ENCODE data around the gene BANF2. TPM values are rescaled to one million over a fixed set of nuclear protein-coding genes. Genes with fewer than 3 reads are reported as not detected.

BANF2 gene
- total and polyA plus RNA-seq, 2 of the 8 experiments (the other 6 are each of a cell fraction or from before 2014, with no cell fraction given), result not detected

DNA sequence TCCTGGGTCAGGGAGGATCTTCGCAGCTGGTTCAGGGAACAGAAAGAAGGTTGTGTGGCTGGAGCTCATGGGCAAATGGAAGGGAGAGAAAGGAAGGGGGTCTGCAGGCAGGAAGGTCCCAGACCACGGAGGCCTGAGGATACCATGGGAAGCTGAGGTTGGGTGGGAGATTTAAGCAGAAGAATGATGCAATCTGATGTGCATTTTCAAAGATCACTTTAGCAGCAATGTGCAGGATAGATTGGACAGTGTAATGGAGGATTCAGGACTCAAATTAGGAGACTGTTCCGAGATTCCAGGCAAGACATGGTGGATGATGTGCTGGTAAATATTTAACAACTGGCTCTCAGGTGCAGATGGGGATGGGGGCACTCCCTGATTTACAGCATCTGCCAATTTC, 12.0 kb upstream of the BANF2 start:
- Histone ChIP-seq H3K18ac (ENCODE audit: extremely low read depth, low read length) (no peak overlapping the region), H4K5ac (ENCODE audit: insufficient read length, low read depth, low read length) (no peak overlapping the region), H3K79me2 (ENCODE audit: control insufficient read depth in 1 of 2, insufficient read depth in 2 of 2, low read length in 2 of 2) (no peaks in the 10 kb centered on the region), H3K14ac (ENCODE audit: insufficient read length) (no peak overlapping the region), H2BK5ac (ENCODE audit: low read depth, low read length) (no peak overlapping the region), H3K79me1 (ENCODE audit: low read depth, low read length) (no peaks in the 10 kb centered on the region), H3K23me2 (ENCODE audit: low read depth, low read length) (peaks cover under 1% of the 10 kb centered on the region; the same call in 1 of the 2 replicates), H3K56ac (replicated peaks; ENCODE audit: insufficient read length, low read depth, low read length) (no peak overlapping the region), H3K36me3 (ENCODE audit: control insufficient read depth in 2 of 4, insufficient read depth in 4 of 4, low read length in 3 of 4) (no peaks in the 10 kb centered on the region), H3K23ac (ENCODE audit: insufficient read length) (no peak overlapping the region), H3K4me1 (replicated peaks in 1 of 4; ENCODE audit: control insufficient read depth in 3 of 4, insufficient read depth in 4 of 4, low read length in 3 of 4) (peaks cover 0 to 4% (median 0%) of the 10 kb centered on the region in 4 experiments; a peak in 4 of 7 replicates), H3K4me2 (ENCODE audit: insufficient read depth in 1 of 2, low read depth in 2 of 2, low read length in 2 of 2) (no peak overlapping the region), H3K9me3 (ENCODE audit: insufficient read depth in 2 of 2, low read depth in 1 of 2, low read length in 1 of 2) (0 out of 4 replicates have a peak, but pooled peaks cover 0 to 2% of the 10 kb centered on the region in 2 experiments), H2AFZ (ENCODE audit: low read length) (no peak overlapping the region), H4K20me1 (replicated peaks in 1 of 2; ENCODE audit: control insufficient read depth in 1 of 2, insufficient read depth in 2 of 2, low read length in 2 of 2) (no peaks in the 10 kb centered on the region), H3K9ac (replicated peaks in 1 of 4; ENCODE audit: extremely low read depth in 1 of 4, low read depth in 3 of 4, low read length in 3 of 4) (no peak overlapping the region), H2BK12ac (ENCODE audit: low read depth, low read length) (no peak overlapping the region), H3K27me3 (replicated peaks in 1 of 4; ENCODE audit: control insufficient read depth in 3 of 4, extremely low read depth in 1 of 4, insufficient read depth in 3 of 4, low read length in 3 of 4) (no peaks in the 10 kb centered on the region), H3K4me3 (ENCODE audit: extremely low read depth in 1 of 4, insufficient read depth in 2 of 4, low read depth in 3 of 4, low read length in 4 of 4) (no peak overlapping the region), H4K91ac (replicated peaks; ENCODE audit: insufficient read length, low read length) (no peak overlapping the region), H2BK120ac (replicated peaks; ENCODE audit: low read depth, low read length) (no peak overlapping the region), H3K4ac (replicated peaks; ENCODE audit: insufficient read length, low read depth, low read length) (no peak overlapping the region), H2BK20ac (ENCODE audit: low read length) (no peak overlapping the region), H2AK5ac (ENCODE audit: low read depth, low read length) (no peak overlapping the region), H3K27ac (ENCODE audit: low read depth, low read length) (no peak overlapping the region), H4K8ac (ENCODE audit: extremely low read depth, insufficient read depth, low read length) (no peak overlapping the region), H2BK15ac (ENCODE audit: low read length) (no peak overlapping the region)
- no peak for DNase-seq (ENCODE audit: low read depth in 1 of 2, low spot score in 2 of 2)
- WGBS, 2 experiments (ENCODE audit: extremely low coverage in 1 of 2, insufficient coverage in 1 of 2, insufficient read length in 1 of 2, insufficient replicate concordance in 2 of 2, low coverage in 1 of 2, low lambda C conversion rate in 2 of 2, missing lambda C conversion rate in 1 of 2), result 87% methylated on average over 3 of the region's 3 CpGs; no CpG with 5 or more reads in 1 of the 2 experiments
- POLR2A ChIA-PET (ENCODE audit: partially characterized antibody), result no interaction called here
- TF ChIP-seq, protein P1, sequence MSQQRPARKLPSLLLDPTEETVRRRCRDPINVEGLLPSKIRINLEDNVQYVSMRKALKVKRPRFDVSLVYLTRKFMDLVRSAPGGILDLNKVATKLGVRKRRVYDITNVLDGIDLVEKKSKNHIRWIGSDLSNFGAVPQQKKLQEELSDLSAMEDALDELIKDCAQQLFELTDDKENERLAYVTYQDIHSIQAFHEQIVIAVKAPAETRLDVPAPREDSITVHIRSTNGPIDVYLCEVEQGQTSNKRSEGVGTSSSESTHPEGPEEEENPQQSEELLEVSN (IDR thresholded peaks at IDR 0.05), result no peak
- TF ChIP-seq SP1 (IDR thresholded peaks at IDR 0.05; ENCODE audit: low read depth, low read length) (no peak), RNF2 (IDR thresholded peaks at IDR 0.05; ENCODE audit: borderline replicate concordance, low read depth, low read length, missing control alignments, poor library complexity, severe bottlenecking) (no peak), ZNF274 (IDR thresholded peaks at IDR 0.05; ENCODE audit: borderline replicate concordance, extremely low read depth, low read length) (no peak), SIN3A (conservative IDR thresholded peaks at IDR 0.05 in 1 of 2, IDR thresholded peaks at IDR 0.05 in 1 of 2; ENCODE audit: low read depth in 1 of 2, low read length in 2 of 2) (no peak), JUND (IDR thresholded peaks at IDR 0.05; ENCODE audit: low read length) (no peak)
- CTCF ChIA-PET (ENCODE audit: partially characterized antibody), result interaction anchor here (1.1 kb wide), 1 partner anchor 33 kb away, joined by 4 read pairs; no protein-coding TSS in a partner anchor
- no peak for FAIRE-seq
